HG03103 (cell line): ENCODE results near the gene FSTL4.
"Not testable (repeated sequence)": the region's sequence is repeated elsewhere in the genome, so short reads cannot be mapped to it uniquely, and the experiment has no call there.

Source experiments
- ATAC-seq: cut with Tn5 transposase; IDR thresholded peaks from one replicate; pipeline ENCODE4 v1.9.1; 2021; ENCODE audit warnings: low read depth; ENCODE audit not compliant: unreplicated experiment

FSTL4 gene

GRCh38 chr5:133409210-133409674 is 203.1 kb downstream of the FSTL4 start:
- ATAC-seq, result no peak

- ATAC-seq, result no peak
Observed at GRCh38 chr5:133408322-133408721, 204.0 kb downstream of the FSTL4 start.

GRCh38 chr5:133406977-133407632 is 205.2 kb downstream of the FSTL4 start:
- ATAC-seq, result no peak

GRCh38 chr5:133406208-133406976 is 205.9 kb downstream of the FSTL4 start:
- no peak for ATAC-seq

- no peak for ATAC-seq
Observed at GRCh38 chr5:133405275-133406034, 206.9 kb downstream of the FSTL4 start.

- no peak for ATAC-seq
Observed at GRCh38 chr5:133404724-133405123, 207.6 kb downstream of the FSTL4 start.

- no peak for ATAC-seq
Observed at GRCh38 chr5:133403741-133404364, 208.5 kb downstream of the FSTL4 start.

GRCh38 chr5:133402775-133403174 is 209.6 kb downstream of the FSTL4 start:
- no peak for ATAC-seq

- ATAC-seq, result no peak
Observed at GRCh38 chr5:133401731-133402347, 210.5 kb downstream of the FSTL4 start.

- no peak for ATAC-seq
Observed at GRCh38 chr5:133400831-133401351, 211.4 kb downstream of the FSTL4 start.

GRCh38 chr5:133400120-133400519 is 212.2 kb downstream of the FSTL4 start:
- no peak for ATAC-seq

GRCh38 chr5:133399247-133399891 is 213.0 kb downstream of the FSTL4 start:
- no peak for ATAC-seq

- no peak for ATAC-seq
Observed at GRCh38 chr5:133398646-133399101, 213.7 kb downstream of the FSTL4 start.

- ATAC-seq, result no peak
Observed at GRCh38 chr5:133397990-133398645, 214.2 kb downstream of the FSTL4 start.

GRCh38 chr5:133397348-133397747 is 215.0 kb downstream of the FSTL4 start:
- ATAC-seq, result no peak

- no peak for ATAC-seq
Observed at GRCh38 chr5:133396814-133397213, 215.5 kb downstream of the FSTL4 start.

- no peak for ATAC-seq
Observed at GRCh38 chr5:133396187-133396741, 216.1 kb downstream of the FSTL4 start.

- ATAC-seq, result not testable (repeated sequence)
Observed at GRCh38 chr5:133395207-133395606, 217.1 kb downstream of the FSTL4 start.

- not testable (repeated sequence) for ATAC-seq
Observed at GRCh38 chr5:133394477-133394817, 217.9 kb downstream of the FSTL4 start.
